ENCODE measurements around the gene ZDHHC7.
A peak's percentile ranks its signal among the peaks of the same experiment; 100 is the strongest.
"Not testable (repeated sequence)": the region's sequence is repeated elsewhere in the genome, so short reads cannot be mapped to it uniquely, and the experiment has no call there.

The ZDHHC7 gene, protein sequence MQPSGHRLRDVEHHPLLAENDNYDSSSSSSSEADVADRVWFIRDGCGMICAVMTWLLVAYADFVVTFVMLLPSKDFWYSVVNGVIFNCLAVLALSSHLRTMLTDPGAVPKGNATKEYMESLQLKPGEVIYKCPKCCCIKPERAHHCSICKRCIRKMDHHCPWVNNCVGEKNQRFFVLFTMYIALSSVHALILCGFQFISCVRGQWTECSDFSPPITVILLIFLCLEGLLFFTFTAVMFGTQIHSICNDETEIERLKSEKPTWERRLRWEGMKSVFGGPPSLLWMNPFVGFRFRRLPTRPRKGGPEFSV

GRCh38 chr16:85010931-85011845, at the start of gene ZDHHC7:
ZDHHC7 (minus strand) TSS chr16:85011535; CDS start chr16:84990618, 20,917 bp downstream.
- peak; percentile 62 to 77 for DNase-seq

DNA sequence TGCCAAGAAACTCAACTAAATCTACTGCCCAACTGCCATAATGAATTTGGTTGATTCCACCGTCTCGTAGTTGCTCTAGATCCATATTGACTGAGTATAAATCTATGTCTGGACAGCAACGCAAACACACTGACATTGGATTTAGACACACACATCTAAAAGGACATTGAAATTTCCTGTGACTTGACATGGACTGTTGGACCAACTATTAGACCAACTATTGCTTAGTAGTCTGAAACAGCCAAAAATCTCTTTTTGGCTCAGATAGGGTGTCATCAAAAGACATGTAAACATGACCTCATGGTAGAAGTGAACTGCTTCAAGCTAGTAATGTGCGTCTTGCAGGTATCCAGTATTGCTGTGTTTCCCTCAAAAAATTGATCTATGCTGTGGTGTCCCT, 47.6 kb upstream of the ZDHHC7 start:
- no peak for DNase-seq

DNA sequence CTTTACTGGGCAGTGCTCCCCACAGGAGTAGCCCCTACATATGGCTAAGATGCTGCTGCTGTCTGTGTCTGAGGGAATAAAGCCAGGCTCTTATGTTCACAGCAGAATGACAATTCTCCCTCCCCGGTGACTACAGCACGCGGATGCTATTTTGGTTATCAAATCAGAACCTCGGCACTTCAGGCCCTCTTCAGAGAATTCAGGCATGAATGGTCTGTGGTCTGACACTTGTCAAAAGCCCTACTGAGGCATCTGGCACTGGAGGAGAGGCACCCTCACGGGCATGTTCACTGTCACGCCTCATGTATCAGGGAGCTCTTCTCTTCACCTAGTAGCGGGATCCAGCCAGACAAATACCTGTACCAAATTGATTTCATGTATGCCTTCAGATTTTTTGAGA, 46.6 kb upstream of the ZDHHC7 start:
- no peak for DNase-seq

- no peak for DNase-seq
Observed at GRCh38 chr16:85057212-85057889, 46.0 kb upstream of the ZDHHC7 start.

GRCh38 chr16:85056211-85056748, 44.9 kb upstream of the ZDHHC7 start:
- peak in 1 of 2 donors; percentile 12 for DNase-seq

DNA sequence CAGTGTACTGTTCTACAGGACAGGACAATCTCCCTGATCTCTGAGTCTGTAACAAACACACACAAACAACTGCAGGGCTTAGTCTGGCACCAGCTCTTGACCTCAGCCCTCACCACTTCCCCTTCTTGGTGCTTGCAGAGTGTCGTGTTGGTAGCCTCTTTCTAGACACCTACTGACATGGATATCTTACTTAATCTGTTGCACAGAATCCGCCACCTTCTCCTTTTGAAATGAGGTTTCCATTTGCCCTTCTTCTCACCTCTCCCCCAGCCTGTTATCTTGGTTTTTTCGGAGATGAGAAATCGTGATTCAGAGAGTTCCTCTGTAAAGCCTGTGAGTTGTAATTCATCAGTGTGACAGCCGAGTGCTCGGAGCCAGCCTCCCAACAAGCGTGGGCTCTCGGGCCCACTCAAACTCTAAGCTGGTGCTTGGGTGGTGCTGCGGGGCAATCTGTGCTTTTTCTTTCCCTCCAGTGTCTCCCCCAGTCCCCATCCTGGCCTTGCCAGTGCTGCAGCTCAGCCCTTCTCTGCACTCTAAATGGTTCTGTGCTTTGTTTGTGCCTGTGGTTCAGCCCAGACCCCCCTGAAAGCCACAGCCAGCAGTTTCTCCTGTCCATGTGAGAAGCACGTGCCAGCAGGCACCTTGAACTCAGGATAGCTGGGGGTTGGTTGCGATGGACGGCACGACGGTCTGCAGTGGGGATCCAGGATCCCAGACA, 44.3 kb upstream of the ZDHHC7 start:
- DNase-seq: peak; percentile 27 to 99

DNA sequence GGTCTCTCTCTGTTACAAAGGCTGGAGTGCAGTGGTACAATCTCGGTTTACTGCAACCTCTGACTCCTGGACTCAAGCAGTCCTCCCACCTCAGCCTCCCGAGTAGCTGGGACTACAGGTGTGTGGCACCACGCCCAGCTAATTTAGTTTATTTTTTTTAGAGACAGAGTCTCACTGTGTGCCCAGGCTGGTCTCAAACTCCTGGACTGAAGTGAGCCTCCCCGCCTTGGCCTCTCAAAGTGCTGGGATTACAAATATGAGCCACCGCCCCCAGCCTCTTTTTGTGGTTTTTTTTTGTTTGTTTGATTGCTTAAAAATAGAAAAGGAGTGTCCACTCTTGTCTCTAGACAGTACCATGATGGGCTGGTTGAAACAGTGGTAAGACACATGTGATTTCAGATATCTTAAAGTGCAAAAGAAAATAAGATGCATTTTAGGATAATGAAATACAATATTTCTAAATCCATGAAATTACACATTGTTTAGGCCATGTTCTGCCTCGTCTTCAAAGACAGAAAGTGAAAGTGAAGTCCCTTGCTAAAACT, 43.7 kb upstream of the ZDHHC7 start:
- no peak for DNase-seq

DNA sequence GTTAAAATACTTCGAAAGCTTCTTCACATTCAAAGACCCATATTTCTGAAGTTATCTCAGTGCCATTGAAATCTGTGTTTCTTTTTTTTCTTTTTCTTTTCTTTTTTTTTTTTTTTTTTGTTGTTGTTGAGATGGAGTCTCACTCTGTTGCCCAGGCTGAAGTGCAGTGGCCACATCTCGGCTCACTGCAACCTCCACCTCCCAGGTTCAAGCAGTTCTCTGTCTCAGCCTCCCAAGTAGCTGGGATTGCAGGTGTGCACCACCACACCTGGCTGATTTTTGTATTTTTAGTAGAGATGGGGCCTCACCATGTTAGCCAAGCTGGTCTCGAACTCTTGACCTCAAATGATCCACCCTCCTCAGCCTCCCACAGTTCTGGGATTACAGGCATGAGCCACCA, 43.0 kb upstream of the ZDHHC7 start:
- DNase-seq: not testable (repeated sequence)

GRCh38 chr16:85052536-85052935, 41.2 kb upstream of the ZDHHC7 start:
- DNase-seq: no peak

DNA sequence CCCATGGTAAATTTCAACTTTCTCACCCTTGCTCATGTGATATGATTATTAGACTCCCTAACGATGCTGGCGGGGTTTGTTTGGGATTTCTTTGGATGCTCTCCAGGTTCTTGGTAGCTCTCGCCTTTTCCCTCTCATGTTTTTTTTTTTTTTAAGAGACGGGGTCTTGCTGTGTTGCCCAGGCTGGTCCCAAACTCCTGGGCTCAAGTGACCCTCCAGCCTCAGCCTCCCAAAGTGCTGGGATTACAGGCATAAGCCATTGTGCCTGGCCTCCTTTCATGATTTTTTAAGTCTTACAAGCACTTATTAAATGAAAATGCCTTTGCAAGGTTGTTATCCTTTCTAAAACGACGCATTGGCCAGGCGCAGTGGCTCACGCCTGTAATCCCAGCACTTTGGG, 40.3 kb upstream of the ZDHHC7 start:
- DNase-seq: no peak

GRCh38 chr16:85051067-85051581, 39.8 kb upstream of the ZDHHC7 start:
- DNase-seq: no peak

GRCh38 chr16:85049706-85050305, 38.5 kb upstream of the ZDHHC7 start:
- DNase-seq: no peak

DNA sequence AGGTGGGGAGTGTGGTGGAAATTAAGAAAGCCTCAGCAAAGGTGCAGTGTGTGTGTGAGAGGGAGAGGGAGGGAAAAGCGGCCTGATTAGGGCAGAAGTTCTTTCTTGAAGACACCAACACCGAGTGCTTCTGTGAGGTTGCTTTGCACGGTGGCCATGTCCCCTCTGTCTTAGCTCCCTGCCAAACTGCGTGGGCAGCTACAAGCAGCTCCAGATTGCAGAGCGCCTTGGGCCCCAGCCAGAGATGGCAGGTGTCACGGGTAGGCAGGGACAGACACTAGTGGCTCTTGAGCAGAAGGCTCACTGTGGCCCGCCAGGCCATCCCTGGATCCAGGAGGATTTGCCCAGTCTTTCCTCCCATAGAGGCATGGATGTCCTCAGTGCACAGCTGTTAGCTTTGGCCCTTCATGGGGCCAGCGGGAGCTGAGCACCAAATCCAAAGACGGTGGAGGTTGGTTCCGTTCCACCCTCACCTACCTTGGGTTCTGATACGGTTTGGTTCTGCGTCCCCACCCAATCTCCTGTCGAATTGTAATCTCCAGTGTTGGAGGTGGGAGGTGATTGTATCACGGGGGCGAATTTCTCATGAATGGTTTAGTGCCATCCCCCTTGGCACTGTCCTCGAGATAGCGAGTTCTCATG, 37.7 kb upstream of the ZDHHC7 start:
- no peak for DNase-seq

DNA sequence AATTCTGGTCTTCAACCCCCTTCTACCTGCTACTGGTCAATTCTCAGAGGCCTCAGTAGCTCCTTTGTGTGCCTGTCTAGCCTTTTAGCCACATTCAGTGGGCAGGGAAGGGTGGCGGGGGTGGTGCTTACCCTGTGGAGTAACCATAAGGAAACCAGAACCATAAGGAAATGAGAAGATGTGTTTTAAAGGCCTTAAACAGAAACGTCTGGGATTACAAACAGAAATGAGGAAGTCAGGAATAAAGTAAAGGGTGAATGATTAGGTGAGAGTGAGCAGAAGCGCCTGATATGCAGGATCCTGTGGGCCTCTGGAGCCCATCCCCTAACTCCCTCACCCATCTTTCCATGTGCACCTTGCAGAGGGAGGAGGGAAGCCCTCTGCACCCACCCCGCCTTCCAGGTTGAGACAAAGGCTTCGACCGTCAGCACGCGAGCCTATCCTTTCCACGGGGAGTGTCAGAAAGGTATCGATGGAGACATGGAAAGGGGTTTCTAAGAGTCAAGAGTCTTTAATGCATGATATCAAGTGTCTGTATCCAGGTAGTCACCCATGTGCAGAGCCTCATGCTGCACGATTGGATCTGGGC, 36.6 kb upstream of the ZDHHC7 start:
- DNase-seq: peak in 1 of 2 donors; percentile 33

DNA sequence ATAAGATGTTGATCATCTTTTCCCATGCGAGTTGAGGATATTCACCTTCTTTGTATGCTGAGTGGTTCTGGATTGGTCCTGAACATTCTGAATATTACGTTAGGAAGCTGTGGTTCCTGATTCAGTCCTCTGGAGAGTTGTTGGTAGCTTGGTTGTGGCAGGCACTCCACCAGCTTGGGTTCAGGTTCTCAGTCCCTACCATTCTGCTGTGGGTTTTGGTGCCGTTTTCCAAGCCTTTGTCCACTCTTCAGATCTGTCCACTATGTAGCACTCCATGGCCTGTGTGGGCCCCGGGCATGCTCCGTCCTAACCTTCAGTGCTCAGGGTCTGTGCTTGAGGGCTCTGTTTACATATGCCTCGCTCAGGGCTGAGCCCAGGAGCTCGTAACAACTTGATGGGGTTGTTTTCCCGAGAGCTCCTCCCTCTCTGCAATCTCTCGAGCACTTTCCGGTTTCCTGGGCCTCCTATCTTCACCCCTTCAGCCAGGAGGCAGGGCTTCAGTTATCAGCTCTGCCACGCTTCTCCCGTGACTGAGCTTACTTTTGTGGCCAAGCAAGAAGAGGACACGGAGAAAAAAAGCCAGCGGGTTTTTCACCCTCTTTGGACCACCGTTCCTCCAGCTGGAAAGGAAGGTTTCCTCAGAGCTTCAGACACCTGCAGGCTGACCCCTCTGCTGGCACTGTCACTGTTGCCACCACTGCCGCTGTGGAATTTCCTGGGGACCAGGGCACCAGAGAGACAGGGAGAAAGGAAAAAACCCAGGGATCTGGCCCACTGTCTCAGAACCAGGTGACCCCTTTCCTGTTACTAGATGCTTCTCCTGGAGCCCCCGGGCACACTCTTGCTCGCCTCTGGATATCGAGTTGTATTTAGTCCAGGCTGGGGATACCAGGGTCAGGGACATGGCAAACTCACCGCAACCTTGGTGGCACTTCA, 35.9 kb upstream of the ZDHHC7 start:
- no peak for DNase-seq

GRCh38 chr16:85046472-85046916, 35.2 kb upstream of the ZDHHC7 start:
- no peak for DNase-seq

GRCh38 chr16:85045641-85046471, 34.5 kb upstream of the ZDHHC7 start:
- DNase-seq: no peak

DNA sequence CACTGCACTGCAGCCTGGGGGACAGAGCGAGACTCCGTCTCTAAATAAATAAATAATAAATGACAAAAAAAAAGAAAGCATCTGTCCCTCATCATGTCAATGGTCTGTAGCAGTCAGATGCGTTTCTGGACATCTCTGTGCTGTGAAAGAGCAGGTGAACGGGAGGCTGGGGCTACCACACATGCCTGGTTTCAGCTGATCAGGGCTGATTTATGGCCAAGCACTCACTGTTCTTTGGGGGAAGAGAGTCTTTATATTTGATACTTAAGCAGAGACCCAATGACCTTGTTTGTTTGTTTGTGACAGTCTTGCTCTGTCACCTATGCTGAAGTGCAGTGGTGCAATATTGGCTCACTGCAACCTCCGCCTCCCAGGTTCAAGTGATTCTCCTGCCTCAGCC, 33.7 kb upstream of the ZDHHC7 start:
- no peak for DNase-seq
